Fibroblast of the aortic adventitia (primary cell): Measurements from ENCODE around the gene MVB12B. TPM values are rescaled to one million over a fixed set of nuclear protein-coding genes. Genes with fewer than 3 reads are reported as not detected.

Experiments used
- DNase-seq: peaks from one replicate; pipeline ENCODE4 v3.0.0-alpha.2; 2010; ENCODE audit warnings: low read depth
- H3K4me3 ChIP-seq: 2 replicates; pipeline ENCODE4 v1.5.1; 2011; ENCODE audit warnings: low read depth, mild to moderate bottlenecking, control low read depth, low read length, moderate library complexity
- CTCF ChIP-seq: IDR thresholded peaks from 2 replicates; pipeline ENCODE4 v1.5.1; 2011; ENCODE audit warnings: mild to moderate bottlenecking, low read length, control low read depth, inconsistent platforms; ENCODE audit not compliant: insufficient read depth
- total RNA-seq: library from RNA; depleted of rRNA; stranded (reverse); fragments of >200 nt; gene quantifications from 2 replicates; pipeline ENCODE4 v1.2.3, GENCODE V29; 2012; ENCODE audit warnings: low replicate concordance

MVB12B gene
- total RNA-seq, 1 donor: 3.5 TPM

GRCh38 chr9:126420643-126421564 is 94.3 kb downstream of the MVB12B start:
- H3K4me3 ChIP-seq: no peak overlapping the region
- TF ChIP-seq CTCF: no peak
- no peak for DNase-seq

GRCh38 chr9:126421567-126422428 is 95.2 kb downstream of the MVB12B start:
- H3K4me3 ChIP-seq: no peak overlapping the region
- DNase-seq: no peak
- no peak for TF ChIP-seq CTCF

- no peak overlapping the region for H3K4me3 ChIP-seq
- DNase-seq: no peak
- no peak for TF ChIP-seq CTCF
These were observed 96.7 kb downstream of the MVB12B start for GRCh38 chr9:126423142-126423915.

- H3K4me3 ChIP-seq: no peak overlapping the region
- DNase-seq: no peak
- TF ChIP-seq CTCF: no peak
These were observed 97.2 kb downstream of the MVB12B start for GRCh38 chr9:126423916-126424185.

GRCh38 chr9:126424511-126424910 is 97.9 kb downstream of the MVB12B start:
- H3K4me3 ChIP-seq: no peak overlapping the region
- DNase-seq: no peak
- no peak for TF ChIP-seq CTCF

- DNase-seq: no peak
- no peak overlapping the region for H3K4me3 ChIP-seq
- no peak for TF ChIP-seq CTCF
These were observed 102.0 kb downstream of the MVB12B start for GRCh38 chr9:126428534-126429175.
